Measurements from ENCODE around the gene RHOBTB3. TPM values are rescaled to one million over a fixed set of nuclear protein-coding genes. Genes with fewer than 3 reads are reported as not detected.

RHOBTB3 gene
- total RNA-seq, 1 donor from 2014 or later, result 45.1 TPM

DNA sequence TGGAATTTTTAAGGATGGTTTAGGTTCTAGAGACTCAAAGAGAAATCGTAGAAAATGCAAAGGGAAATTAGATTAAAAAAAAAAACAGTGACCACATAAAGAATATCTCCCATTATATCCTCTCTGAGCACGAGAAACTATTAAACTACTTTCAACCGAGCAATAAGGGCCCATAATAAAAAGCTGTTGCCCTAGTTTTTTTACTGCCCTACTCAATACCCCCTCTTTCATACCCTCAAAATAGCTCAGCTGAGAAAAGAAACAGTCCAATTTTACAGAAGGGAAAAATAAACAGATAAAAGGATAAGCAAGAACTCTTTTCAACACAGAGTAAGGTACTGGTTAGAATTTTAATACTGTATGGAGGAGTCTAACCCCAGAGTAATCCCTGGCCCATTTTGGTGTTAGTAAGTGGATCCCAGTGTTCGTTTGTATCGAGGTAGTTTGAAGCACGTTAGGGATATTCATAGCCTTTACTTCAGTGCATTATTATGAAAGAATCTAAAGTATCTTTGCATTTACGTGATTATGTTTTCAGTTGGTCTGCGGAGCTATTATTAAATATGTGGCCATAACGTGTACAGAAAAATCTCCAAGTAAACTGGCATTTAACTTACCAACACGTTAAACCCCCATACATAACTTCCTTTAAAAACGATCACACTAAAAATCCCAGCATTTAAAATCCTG is 980 bp upstream of the RHOBTB3 start:
- DNase-seq (ENCODE audit: low spot score) (no peak), ATAC-seq (no peak)

DNA sequence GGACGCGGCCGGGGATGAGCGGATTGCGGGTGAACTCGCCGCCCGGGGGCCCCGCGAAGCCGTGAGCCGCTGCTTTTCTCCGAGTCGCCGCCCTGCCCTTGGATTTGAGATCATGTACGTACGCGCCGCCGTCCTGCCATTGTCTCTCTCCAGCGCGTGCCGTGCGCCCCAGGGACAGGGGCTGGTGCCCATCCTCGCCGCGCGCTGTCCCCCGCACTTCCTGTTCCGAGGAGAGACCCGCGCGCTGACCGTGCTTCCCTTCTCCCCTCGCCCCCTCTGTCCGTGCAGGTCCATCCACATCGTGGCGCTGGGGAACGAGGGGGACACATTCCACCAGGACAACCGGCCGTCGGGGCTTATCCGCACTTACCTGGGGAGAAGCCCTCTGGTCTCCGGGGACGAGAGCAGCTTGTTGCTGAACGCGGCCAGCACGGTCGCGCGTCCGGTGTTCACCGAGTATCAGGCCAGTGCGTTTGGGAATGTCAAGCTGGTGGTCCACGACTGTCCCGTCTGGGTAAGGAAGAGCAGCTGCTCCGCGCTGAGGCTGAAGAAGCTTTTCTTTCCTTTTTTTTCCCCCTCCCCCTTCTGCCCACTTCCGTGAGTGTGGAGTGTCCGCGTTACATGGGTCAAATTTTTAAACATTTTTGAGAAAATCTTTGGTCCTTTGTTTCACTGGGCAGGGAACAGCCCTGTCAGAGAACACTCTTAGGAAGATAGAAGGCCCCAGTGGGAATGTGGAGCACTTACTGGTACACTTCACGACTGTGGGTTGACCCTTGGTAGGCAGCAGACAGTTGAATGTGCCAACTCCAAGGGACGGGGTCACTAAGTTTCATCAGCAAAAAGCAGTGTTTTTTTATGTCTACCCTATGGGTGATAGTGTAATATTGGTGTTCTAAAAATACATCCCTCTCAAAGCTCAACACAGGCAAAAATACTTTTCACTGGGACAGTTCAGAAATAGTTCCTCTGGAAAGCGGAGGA is 727 bp downstream of the RHOBTB3 start:
- peak; percentile 60 for ATAC-seq
- DNase-seq (ENCODE audit: low spot score), result peak; percentile 67

DNA sequence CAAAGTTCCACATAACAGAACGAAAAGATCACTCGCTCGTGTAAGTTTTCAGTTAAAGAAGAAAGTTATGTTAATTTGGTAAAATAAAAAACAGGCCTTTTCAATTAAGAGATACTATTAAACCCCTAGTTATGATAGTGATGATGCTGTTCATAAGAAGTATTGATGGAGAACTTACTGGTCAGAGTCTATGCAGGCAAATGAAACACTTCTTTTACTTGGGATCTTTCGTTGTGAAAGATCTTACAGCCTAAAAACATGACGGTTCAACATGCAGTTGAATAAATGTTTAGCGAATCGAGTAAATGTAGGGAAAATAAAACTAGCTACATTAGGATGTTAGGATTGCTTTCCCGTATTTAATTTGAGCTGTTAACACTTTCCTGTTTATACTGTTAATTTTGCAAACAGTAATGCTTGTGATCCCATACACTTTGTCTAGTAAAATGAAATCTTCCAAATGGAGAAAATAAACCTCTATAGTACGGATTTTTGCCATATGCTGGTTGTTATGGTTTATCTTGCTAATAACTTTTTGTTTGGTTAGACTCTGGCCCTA is 2.0 kb downstream of the RHOBTB3 start:
- DNase-seq (ENCODE audit: low spot score) (no peak), ATAC-seq (no peak)

DNA sequence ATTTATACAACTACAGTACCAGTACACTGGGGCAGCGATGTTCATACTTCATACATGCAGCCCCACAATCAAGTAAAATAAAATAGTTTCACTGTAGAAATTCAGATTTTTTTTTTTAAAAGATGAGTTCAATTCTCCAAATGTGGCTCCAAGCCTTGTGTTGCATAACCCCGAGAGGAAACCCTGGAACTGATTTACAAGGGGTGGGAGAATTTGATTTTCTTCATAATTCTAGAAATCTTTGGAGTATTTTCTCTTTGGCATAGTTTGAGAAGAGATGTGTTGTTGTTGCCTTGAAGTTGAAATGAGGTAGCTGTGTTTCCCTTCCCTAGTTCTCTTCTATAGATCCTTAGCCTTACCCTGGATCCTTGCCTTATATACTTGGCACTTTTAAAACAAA is 3.1 kb downstream of the RHOBTB3 start:
- DNase-seq (ENCODE audit: low spot score) (no peak), ATAC-seq (no peak)

DNA sequence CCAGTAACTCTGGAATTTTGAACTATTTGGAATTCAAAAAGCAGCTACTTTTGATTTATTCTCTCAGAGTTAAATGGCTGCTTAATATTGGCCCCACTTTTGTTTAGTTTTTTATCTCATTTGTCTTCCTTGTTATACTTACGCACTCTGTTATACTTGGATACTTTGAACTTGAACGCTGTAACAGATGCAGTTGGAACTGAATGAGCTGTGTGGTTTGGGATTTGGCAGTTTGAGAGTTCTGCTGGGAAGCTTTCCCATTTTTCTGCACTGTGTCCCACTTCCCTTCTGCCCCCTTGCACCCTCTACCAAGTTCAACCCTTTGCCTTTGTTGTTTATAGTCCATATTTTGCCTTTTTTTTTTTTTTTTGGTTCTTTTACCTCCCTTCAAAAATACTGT is 3.8 kb downstream of the RHOBTB3 start:
- ATAC-seq, result peak; percentile 50
- DNase-seq (ENCODE audit: low spot score), result peak; percentile 80

- ATAC-seq (no peak), DNase-seq (ENCODE audit: low spot score) (no peak)
These were observed 4.3 kb downstream of the RHOBTB3 start for GRCh38 chr5:95735406-95735805.

DNA sequence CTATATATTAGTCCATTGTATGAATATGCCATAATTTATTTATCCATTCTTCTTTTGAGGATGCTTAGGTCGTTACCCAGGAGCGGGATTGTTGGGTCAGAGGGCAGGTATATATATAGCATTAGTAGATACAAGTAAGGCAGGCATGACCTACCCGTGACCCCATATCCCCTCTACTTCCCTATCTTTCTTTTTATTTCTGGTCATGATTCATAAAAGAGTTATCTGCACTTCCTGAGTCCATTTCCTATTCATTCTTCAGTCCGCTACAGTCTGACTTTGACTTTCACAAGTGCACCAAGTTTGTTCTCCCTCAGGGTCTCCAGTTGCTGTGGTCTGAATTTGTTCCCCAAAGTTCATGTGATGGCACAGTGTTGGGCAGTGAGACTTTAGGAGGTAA is 6.9 kb downstream of the RHOBTB3 start:
- DNase-seq (ENCODE audit: low spot score) (no peak), ATAC-seq (no peak)

GRCh38 chr5:95738834-95739233 is 7.7 kb downstream of the RHOBTB3 start:
- DNase-seq (ENCODE audit: low spot score), result peak; percentile 70
- ATAC-seq, result peak; percentile 88

DNA sequence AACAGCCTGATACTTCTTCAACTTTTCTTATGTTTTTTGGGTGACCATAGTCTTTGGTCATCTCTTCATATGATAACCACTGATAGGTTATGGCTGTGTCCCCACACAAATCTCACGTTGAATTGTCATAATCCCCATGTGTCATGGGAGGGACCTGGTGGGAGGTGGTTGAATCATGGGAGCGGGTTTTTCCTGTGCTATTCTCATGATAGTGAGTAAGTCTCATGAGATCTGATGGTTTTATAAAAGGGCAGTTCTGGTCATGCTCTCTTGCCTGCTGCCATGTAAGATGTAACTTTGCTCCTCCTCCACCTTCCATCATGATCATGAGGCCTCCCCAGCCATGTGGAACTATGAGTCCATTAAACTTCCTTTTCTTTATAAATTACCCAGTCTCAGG is 8.7 kb downstream of the RHOBTB3 start:
- no peak for DNase-seq (ENCODE audit: low spot score)
- ATAC-seq, result no peak

- ATAC-seq, result no peak
- no peak for DNase-seq (ENCODE audit: low spot score)
These were observed 10.3 kb downstream of the RHOBTB3 start for GRCh38 chr5:95741458-95741857.

DNA sequence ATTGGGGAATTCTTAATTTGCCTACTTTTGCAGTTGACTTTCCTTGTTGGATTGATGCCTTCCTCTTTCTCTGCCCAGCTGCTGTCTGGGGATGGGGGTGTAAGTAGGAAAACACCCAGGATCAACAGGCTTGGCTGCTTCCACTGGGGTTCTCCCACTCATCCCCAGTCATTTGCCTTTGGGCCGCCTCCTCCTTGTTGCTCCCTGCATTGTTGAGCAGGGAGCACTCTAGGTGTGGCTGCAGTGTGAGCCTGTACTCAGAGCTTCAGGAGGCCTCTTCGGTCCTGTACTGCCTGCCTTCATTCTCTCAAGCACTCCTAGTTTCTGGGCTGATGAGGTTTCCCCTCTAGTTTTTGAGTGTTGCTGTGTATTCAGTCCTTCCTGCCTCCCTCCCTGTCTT is 12.1 kb downstream of the RHOBTB3 start:
- ATAC-seq (no peak), DNase-seq (ENCODE audit: low spot score) (no peak)

DNA sequence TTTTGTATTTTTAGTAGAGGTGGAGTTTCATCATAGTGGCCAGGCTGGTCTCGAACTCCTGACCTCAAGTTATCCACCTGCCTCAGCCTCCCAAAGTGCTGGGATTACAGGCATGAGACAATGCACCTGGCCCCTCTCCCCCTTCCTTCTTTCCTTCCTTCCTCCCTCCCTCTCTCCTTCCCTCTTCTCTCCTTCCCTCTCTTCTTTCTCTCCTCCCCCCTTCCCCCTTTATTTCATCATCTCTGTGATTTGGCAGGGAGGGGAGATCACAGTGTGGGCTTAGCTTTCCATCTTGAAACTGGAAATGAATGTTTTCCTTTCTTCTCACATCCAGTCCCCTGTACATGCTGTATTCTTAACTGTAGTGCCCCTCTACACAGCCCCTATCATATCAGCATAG is 12.7 kb downstream of the RHOBTB3 start:
- ATAC-seq (no peak), DNase-seq (ENCODE audit: low spot score) (no peak)

DNA sequence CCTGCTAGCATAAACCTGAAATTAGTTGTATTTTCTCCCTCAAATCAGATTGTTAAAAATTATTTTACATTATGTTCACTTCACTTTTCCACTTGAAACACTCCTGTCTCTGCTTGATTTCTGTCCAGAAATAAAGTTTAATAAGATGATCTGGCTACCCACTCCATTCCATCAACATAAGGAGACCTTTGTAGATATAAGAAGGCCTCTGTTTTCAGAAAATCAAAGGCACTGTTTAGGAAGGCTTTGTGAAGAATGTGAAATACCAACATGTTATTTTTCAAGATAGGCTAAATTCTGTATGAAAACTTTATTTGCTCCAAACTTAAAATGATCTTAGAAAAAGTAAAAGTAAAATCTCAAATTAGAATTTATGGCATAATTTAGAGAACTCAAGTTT is 15.1 kb downstream of the RHOBTB3 start:
- no peak for ATAC-seq

DNA sequence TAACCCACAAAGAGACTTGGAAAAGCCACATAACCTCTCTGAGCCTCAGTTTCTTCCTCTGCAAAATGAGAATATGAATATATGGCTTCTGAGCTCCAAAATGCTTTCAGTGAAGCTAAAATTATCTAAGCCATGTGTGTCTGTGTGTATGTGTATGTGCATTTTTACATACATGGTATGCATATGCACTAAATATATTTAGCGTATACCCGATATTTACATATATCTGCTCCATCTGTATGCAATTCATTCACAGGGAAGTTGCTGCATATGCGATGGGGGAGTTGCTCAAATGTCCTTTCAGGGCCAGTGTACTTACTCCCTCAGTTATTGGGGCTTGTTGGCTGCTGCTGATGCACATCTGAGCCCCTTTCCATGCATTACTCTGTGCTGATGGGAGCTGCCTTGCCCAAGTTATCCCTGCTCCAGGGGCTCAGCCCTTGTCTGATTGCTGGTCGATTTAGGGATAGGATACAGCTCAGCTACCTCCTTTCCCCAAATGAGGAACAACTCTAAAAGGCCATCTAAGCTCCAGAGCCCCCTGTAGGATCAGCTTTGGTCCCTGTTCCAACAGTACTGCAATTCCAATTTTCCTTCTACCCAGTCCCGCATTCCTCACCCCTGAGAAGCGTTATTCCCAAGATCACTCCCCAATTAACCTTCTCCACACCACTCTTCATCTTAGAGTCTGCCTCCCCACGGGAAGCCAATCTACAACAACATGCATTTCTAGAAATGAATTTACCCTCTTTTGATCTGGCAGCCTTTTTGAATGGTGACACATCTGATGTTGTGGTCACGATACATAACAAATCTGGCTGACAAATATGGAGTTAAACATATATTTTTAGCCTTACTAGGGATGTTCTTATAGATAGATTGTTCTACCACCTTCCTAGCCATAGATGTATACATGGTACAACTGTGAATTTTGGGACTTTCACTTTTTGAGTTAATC is 15.9 kb downstream of the RHOBTB3 start:
- DNase-seq (ENCODE audit: low spot score), result no peak

More for the DNA sequence above, 15.1 kb downstream of the RHOBTB3 start:
- no peak for DNase-seq (ENCODE audit: low spot score)

GRCh38 chr5:95748133-95748532 is 17.0 kb downstream of the RHOBTB3 start:
- ATAC-seq (peak; percentile 63), DNase-seq (ENCODE audit: low spot score) (no peak)

More for the DNA sequence above, 15.9 kb downstream of the RHOBTB3 start:
- ATAC-seq, result no peak

DNA sequence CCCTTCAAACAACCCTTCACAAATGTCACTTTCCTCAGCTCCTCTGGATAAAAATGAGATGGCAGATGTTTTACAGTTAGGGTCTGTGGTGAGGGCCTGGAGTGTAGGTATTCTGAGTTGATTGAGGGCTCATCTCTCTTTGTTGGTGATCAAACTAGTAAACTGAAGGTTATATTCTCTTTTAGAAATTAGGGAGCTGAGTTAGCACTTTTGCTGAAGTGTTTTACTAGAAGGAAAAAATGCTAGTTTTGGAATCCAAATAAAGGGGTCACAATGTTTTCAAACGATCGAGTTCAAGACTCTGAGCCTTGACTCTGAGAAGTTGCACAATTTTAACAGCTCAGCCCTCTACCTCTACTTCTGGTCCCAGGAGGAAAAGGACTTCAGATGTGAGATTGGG is 23.4 kb downstream of the RHOBTB3 start:
- ATAC-seq (no peak), DNase-seq (ENCODE audit: low spot score) (no peak)

GRCh38 chr5:95759005-95759404 is 27.9 kb downstream of the RHOBTB3 start:
- DNase-seq (ENCODE audit: low spot score) (peak; percentile 87), ATAC-seq (peak; percentile 81)

DNA sequence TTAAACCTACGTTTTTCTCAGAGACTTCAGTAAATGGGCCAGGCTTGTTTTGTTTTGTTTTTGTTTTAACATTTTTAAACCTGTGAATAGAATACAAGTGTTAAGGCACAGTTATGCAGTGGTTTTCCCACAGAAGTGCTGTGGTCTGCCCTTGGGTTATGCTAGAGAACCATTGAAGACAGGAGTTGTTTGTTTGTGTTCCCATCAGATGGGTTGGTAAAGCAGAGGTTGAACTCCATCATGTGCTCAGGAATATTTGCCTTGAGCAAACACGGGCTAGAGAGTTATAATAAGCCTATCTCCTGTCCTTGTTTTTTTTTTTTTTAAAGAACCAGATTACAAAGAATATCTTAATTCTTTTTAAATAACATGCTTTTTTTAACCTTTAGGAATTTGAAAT is 28.5 kb downstream of the RHOBTB3 start:
- peak; percentile 62 for DNase-seq (ENCODE audit: low spot score)
- peak; percentile 81 for ATAC-seq

GRCh38 chr5:95760273-95761191 is 29.4 kb downstream of the RHOBTB3 start:
- ATAC-seq, result peak; percentile 52
- no peak for DNase-seq (ENCODE audit: low spot score)
